Fibroblast of lung (primary cell): ENCODE measurements around the gene LRIT3. TPM values are rescaled to one million over a fixed set of nuclear protein-coding genes. Genes with fewer than 3 reads are reported as not detected.

Experiments
- DNase-seq, 2 donors: peaks; one replicate each; pipeline versions ENCODE4 v3.0.0 to v3.0.0-alpha.2; 2010; ENCODE audit warnings: low read depth in 2 of 2
- H2AFZ ChIP-seq: 2 replicates; pipeline ENCODE4 v1.5.1; 2012; ENCODE audit warnings: low read length, control low read depth, inconsistent platforms
- H3K27ac ChIP-seq: 2 replicates; pipeline ENCODE4 v1.5.1; 2011; ENCODE audit warnings: low read length, control low read depth; ENCODE audit not compliant: insufficient read depth
- H3K27me3 ChIP-seq: 2 replicates; pipeline ENCODE4 v1.5.1; 2011; ENCODE audit warnings: mild to moderate bottlenecking, low read length; ENCODE audit not compliant: control insufficient read depth, insufficient read depth
- H3K36me3 ChIP-seq: 2 replicates; pipeline ENCODE4 v1.5.1; 2011; ENCODE audit warnings: low read length; ENCODE audit not compliant: control insufficient read depth, insufficient read depth
- H3K4me1 ChIP-seq: 2 replicates; pipeline ENCODE4 v1.5.1; 2011; ENCODE audit warnings: low read length; ENCODE audit not compliant: control insufficient read depth, insufficient read depth; ENCODE audit errors: extremely low read depth
- H3K4me2 ChIP-seq: 2 replicates; pipeline ENCODE4 v1.5.1; 2011; ENCODE audit warnings: low read length, control low read depth; ENCODE audit not compliant: insufficient read depth; ENCODE audit errors: extremely low read depth
- H3K4me3 ChIP-seq, 4 experiments: fragments of 200-600 bp in 1 of 4; sonication (generic) in 1 of 4; replicated peaks in 1 of 4; 2 replicates each; pipeline ENCODE4 v1.5.1; 2011 to 2016; ENCODE audit warnings: low read length in 4 of 4, low read depth in 3 of 4, mild to moderate bottlenecking in 3 of 4, control low read depth in 2 of 4, inconsistent platforms in 1 of 4, mixed read lengths in 1 of 4; ENCODE audit not compliant: insufficient read depth in 1 of 4; ENCODE audit errors: control extremely low read depth in 1 of 4
- H3K79me2 ChIP-seq: 2 replicates; pipeline ENCODE4 v1.5.1; 2012; ENCODE audit warnings: mild to moderate bottlenecking, low read length, inconsistent platforms; ENCODE audit not compliant: control insufficient read depth, insufficient read depth
- H3K9ac ChIP-seq: 2 replicates; pipeline ENCODE4 v1.5.1; 2011; ENCODE audit warnings: mild to moderate bottlenecking, low read length, control low read depth; ENCODE audit not compliant: insufficient read depth
- H3K9me3 ChIP-seq: 2 replicates; pipeline ENCODE4 v1.5.1; 2012; ENCODE audit warnings: low read depth, low read length; ENCODE audit not compliant: control insufficient read depth, insufficient read depth
- H4K20me1 ChIP-seq: 2 replicates; pipeline ENCODE4 v1.5.1; 2011; ENCODE audit warnings: low read length; ENCODE audit not compliant: control insufficient read depth, insufficient read depth; ENCODE audit errors: extremely low read depth
- EZH2 ChIP-seq: IDR thresholded peaks from 2 replicates; pipeline ENCODE4 v1.5.1; 2012; ENCODE audit warnings: low read length, control low read depth, mild to moderate bottlenecking; ENCODE audit errors: missing control alignments
- polyA plus RNA-seq, 2 donors: library from polyadenylated mRNA; depleted of rRNA in 1 of 2; stranded (reverse) in 1 of 2; unstranded in 1 of 2; fragments of >200 nt; gene quantifications; 2 replicates each; pipeline ENCODE4 v1.2.1, GENCODE V29; 2011 to 2012; ENCODE audit warnings: missing spikeins in 1 of 2
- total RNA-seq: library from RNA; depleted of rRNA; stranded (reverse); fragments of >200 nt; gene quantifications from 2 replicates; pipeline ENCODE4 v1.2.1, GENCODE V29; 2014
- TF ChIP-seq, protein P1 (sequence below), 2 donors: IDR thresholded peaks in 1 of 2; conservative IDR thresholded peaks in 1 of 2; 1 replicate in 1 of 2; 2 replicates in 1 of 2; pipeline ENCODE4 v1.5.1; 2011 to 2012; ENCODE audit warnings: low read length in 2 of 2, control low read depth in 1 of 2, inconsistent platforms in 1 of 2, low read depth in 1 of 2, mild to moderate bottlenecking in 1 of 2

Gene LRIT3
- total and polyA plus RNA-seq, 2 donors (not counting 1 experiment from before 2014, with no cell fraction given), result under 0.01 to 0.01 TPM

DNA sequence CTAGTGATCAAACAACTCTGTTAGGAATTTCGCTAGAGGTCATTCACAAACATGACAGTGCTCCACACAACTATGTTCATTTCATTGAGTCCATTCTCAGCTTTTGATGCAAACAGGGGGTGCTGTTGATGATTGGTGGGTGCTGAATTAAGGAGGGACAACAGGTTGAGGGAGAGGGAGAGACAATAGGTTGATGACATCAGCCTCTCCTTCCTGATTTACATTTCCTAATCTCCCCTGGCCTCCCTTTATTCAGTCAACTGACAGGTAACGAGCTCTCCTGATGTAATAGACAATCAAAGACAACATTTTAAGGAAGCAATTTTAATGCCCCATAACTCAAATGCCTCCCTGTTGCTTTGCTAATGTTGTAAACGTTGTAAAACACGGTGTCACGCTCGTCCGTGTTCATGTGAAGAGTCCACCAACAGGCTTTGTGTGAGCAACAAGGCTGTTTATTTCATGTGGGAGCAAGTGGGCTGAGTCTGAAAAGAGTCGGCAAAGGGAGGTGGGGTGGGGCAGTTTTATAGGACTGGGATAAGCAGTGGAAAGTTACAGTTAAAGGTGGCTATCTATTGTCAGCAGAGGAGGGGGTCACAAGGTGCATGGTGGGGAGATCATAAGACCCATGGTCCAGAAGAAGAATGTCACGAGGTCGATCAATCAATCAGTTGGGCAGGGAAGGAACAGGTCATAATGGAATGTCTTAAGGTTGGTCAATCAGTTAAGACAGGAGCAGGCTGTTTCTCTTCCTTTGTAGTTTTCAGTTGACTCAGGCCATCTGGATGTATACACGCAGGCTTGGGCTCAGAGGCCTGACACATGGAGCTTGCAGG lies 37.1 kb upstream of the LRIT3 start:
- no peak for DNase-seq
- Histone ChIP-seq H4K20me1 (no peaks in the 10 kb centered on the region), H3K4me2 (no peak overlapping the region), H3K4me1 (no peaks in the 10 kb centered on the region), H3K4me3 (no peak overlapping the region), H3K27me3 (no peaks in the 10 kb centered on the region), H3K27ac (no peak overlapping the region), H3K9me3 (no peaks in the 10 kb centered on the region), H3K79me2 (peaks cover 2% of the 10 kb centered on the region), H3K36me3 (no peaks in the 10 kb centered on the region), H2AFZ (no peak overlapping the region), H3K9ac (no peak overlapping the region)
- TF ChIP-seq, protein P1, sequence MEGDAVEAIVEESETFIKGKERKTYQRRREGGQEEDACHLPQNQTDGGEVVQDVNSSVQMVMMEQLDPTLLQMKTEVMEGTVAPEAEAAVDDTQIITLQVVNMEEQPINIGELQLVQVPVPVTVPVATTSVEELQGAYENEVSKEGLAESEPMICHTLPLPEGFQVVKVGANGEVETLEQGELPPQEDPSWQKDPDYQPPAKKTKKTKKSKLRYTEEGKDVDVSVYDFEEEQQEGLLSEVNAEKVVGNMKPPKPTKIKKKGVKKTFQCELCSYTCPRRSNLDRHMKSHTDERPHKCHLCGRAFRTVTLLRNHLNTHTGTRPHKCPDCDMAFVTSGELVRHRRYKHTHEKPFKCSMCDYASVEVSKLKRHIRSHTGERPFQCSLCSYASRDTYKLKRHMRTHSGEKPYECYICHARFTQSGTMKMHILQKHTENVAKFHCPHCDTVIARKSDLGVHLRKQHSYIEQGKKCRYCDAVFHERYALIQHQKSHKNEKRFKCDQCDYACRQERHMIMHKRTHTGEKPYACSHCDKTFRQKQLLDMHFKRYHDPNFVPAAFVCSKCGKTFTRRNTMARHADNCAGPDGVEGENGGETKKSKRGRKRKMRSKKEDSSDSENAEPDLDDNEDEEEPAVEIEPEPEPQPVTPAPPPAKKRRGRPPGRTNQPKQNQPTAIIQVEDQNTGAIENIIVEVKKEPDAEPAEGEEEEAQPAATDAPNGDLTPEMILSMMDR (conservative IDR thresholded peaks at IDR 0.05 in 1 of 2, IDR thresholded peaks at IDR 0.05 in 1 of 2; ENCODE audit: low read depth in 1 of 2, low read length in 2 of 2), result no peak
- no peak for TF ChIP-seq EZH2

DNA sequence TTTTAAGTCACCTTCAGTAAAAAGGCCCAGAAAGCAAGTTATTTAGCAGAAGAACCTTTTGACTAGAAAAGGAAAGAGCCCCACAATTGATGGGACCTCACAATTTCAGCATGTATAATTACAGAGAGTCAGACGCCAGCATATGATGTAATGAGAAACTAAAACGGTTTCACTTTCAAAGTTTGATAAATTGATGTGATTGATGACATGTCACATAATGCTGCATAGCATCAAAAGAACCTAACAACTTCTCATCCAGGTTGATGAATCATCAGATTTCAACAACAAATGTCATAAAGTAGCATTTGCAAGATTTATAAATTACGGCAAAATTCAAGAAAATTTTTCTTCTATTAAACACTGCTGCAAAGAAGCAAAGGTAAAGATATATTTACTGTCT lies 36.2 kb upstream of the LRIT3 start:
- Histone ChIP-seq H3K9ac (no peak overlapping the region), H4K20me1 (no peaks in the 10 kb centered on the region), H3K36me3 (no peaks in the 10 kb centered on the region), H3K4me3 (no peak overlapping the region), H3K4me1 (peaks cover 2% of the 10 kb centered on the region), H3K9me3 (no peaks in the 10 kb centered on the region), H3K27ac (no peak overlapping the region), H2AFZ (peak overlapping the region; percentile 10), H3K79me2 (peaks cover 12% of the 10 kb centered on the region), H3K27me3 (no peaks in the 10 kb centered on the region), H3K4me2 (no peak overlapping the region)
- DNase-seq, result no peak
- no peak for TF ChIP-seq EZH2
- TF ChIP-seq, protein P1 (conservative IDR thresholded peaks at IDR 0.05 in 1 of 2, IDR thresholded peaks at IDR 0.05 in 1 of 2; ENCODE audit: low read depth in 1 of 2, low read length in 2 of 2), result no peak

DNA sequence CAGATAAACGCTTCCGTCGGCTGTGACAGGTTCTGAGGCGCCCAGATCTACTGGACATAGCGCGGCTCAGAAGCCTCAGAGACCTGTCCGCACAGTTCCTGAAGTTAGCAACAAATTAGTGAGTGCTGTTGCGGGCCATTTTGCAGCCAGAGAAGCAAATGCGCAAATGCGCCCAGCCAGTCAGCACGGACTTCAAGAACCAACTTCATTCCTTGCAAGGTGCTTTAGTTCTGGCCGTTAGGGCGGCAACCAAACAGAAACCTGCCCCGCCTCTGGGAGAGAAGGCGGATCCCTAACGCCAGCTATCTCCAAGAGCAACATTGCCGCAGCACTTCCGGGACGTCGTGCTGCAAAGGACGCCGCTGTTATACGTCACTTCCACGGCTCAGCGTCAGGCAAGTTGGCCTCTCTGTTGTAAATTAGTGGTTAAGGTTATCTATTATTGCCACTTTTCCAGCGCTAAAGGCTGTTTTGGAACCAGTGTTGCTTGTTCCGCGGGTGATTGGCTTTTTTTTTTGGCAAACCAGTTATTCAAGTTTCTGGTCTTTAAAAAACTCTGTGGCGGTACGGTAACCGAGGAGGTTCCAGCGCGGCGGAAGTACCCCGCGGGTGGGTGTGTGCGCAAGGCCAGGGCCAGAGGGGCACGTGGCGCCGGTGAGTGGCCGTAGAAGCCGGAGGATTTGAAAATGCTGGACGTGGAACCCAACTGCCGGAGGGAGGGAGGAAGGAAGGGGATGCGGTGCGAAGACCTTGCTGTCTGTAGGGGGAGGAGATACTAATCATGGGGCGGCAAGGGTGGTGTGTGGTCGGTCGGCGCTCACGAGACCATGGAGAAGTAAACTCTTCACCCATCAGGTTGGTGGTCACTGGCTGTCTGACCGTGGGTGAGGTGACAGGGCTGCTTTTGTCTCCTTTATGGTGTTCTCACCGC lies 32.5 kb upstream of the LRIT3 start, which contains the start of gene GAR1:
Gene GAR1, plus strand, starts transcription at position 612 of the 931 bp plus-strand sequence. CDS start 403 bp downstream, outside the sequence.
- Histone ChIP-seq H3K27me3 (no peaks in the 10 kb centered on the region), H3K9me3 (no peaks in the 10 kb centered on the region), H3K36me3 (no peaks in the 10 kb centered on the region), H3K9ac (peak within 1 kb of the TSS; percentile 85), H2AFZ (peak within 1 kb of the TSS; percentile 99), H3K4me1 (peaks cover 2% of the 10 kb centered on the region), H4K20me1 (no peaks in the 10 kb centered on the region), H3K79me2 (peaks cover 23% of the 10 kb centered on the region), H3K27ac (peak within 1 kb of the TSS; percentile 96), H3K4me3 (peak within 1 kb of the TSS; percentile 88 to 100 (median 96)), H3K4me2 (peak within 1 kb of the TSS; percentile 88)
- TF ChIP-seq, protein P1 (conservative IDR thresholded peaks at IDR 0.05 in 1 of 2, IDR thresholded peaks at IDR 0.05 in 1 of 2; ENCODE audit: low read depth in 1 of 2, low read length in 2 of 2), result no peak
- no peak for TF ChIP-seq EZH2
- DNase-seq, result peak; percentile 93 to 96
